Epithelial cell of proximal tubule (primary cell): ENCODE data around the gene GPR15. TPM values are rescaled to one million over a fixed set of nuclear protein-coding genes. Genes with fewer than 3 reads are reported as not detected.
A peak's percentile ranks its signal among the peaks of the same experiment; 100 is the strongest.

Experiments
- DNase-seq: peaks from one replicate; pipeline ENCODE4 v3.0.0-alpha.2; 2011; ENCODE audit warnings: low read depth
- H3K4me3 ChIP-seq: 2 replicates; pipeline ENCODE4 v1.5.1; 2011; ENCODE audit warnings: low read depth, mild to moderate bottlenecking, low read length
- total RNA-seq: library from RNA; depleted of rRNA; stranded (reverse); fragments of >200 nt; gene quantifications from 2 replicates; pipeline ENCODE4 v1.2.3, GENCODE V29; 2015
- TF ChIP-seq, protein P1 (sequence below): conservative IDR thresholded peaks from 2 replicates; pipeline ENCODE4 v1.5.1; 2012; ENCODE audit warnings: low read depth, mild to moderate bottlenecking, low read length

The GPR15 gene
- total RNA-seq, 1 donor from 2014 or later, result not detected

DNA sequence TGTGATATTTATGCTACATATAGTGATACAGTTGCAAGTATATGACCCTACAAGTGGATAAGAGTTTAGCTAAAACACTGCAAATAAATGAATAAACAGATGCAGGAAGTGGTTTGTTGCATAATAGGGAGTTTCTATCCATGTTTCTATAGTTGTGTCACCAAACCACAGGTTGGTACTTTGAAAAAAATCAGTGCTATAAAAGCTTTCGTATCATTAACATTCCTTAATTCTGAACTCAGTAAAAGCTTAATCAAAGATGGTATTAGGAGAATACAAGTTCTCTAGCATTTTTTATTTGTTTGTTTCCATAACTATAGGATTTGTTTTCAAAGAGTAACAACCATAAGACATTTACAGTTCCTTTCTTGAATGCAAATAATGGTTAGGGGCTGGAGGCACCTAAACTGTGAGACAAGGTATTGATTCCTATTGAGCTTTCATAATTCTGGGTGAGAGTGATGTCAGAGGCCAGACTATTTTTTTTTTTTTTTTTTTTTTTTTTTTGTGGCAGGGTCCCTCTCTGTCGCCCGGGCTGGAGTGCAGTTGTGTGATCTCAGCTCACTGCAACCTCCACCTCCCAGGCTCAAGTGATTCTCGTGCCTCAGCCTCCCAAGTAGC is 32.0 kb downstream of the GPR15 start:
- no peak overlapping the region for H3K4me3 ChIP-seq
- peak; percentile 70 for DNase-seq
- TF ChIP-seq, protein P1, sequence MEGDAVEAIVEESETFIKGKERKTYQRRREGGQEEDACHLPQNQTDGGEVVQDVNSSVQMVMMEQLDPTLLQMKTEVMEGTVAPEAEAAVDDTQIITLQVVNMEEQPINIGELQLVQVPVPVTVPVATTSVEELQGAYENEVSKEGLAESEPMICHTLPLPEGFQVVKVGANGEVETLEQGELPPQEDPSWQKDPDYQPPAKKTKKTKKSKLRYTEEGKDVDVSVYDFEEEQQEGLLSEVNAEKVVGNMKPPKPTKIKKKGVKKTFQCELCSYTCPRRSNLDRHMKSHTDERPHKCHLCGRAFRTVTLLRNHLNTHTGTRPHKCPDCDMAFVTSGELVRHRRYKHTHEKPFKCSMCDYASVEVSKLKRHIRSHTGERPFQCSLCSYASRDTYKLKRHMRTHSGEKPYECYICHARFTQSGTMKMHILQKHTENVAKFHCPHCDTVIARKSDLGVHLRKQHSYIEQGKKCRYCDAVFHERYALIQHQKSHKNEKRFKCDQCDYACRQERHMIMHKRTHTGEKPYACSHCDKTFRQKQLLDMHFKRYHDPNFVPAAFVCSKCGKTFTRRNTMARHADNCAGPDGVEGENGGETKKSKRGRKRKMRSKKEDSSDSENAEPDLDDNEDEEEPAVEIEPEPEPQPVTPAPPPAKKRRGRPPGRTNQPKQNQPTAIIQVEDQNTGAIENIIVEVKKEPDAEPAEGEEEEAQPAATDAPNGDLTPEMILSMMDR, result no peak

DNA sequence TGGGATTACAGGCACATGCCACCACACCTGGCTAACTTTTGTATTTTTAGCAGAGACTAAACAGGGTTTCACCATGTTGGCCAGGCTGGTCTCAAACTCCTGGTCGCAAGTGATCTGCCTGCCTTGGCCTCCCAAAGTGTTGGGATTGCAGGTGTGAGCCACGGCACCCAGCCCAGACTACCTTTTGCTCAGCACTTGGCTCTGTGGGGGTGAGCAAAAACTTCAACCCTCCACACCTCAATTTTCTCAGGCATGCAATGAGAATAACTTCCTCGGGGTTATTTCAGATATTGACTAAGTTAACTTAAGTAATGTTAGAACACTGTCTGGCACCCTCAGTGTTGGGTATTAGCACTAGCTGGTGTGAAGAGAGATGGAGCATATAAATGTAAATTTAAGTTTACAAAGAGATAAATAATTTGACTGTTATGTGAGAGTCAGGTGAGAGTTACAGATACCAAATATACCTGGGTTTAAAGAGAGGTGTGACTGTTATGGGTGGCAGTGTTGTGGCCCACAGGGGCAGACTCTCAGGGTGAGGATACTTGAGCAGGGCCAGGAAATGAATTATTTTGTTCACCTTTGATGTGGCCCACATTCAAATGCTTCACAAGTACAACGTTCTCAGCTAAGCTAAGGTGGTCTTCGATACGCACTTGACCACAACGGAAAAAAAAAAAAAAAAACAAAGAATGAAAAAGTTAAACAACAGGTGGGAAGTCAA is 32.7 kb downstream of the GPR15 start:
- no peak for DNase-seq
- H3K4me3 ChIP-seq, result no peak overlapping the region
- TF ChIP-seq, protein P1, result no peak

DNA sequence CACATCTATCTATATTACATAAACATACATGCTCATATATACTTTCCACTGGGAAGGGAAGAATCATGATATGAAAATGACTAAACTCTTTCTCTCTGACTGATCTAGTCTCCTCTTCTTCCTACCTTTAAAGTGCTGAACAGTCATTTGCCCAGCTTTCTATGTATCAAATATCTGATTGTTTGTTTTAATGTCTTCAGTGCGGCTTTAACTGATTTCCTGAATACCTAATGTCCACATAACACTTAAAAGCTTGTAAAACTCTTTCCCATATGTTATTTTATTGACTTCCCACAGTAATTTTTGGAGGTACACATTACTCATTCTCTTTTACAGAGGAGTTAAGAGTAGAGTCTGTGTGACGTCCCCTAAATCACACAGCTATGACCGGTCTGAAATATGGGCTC is 33.5 kb downstream of the GPR15 start:
- TF ChIP-seq, protein P1, result no peak
- H3K4me3 ChIP-seq, result no peak overlapping the region
- DNase-seq, result no peak

GRCh38 chr3:98565843-98566242 is 34.1 kb downstream of the GPR15 start:
- TF ChIP-seq, protein P1, result no peak
- no peak for DNase-seq
- no peak overlapping the region for H3K4me3 ChIP-seq

DNA sequence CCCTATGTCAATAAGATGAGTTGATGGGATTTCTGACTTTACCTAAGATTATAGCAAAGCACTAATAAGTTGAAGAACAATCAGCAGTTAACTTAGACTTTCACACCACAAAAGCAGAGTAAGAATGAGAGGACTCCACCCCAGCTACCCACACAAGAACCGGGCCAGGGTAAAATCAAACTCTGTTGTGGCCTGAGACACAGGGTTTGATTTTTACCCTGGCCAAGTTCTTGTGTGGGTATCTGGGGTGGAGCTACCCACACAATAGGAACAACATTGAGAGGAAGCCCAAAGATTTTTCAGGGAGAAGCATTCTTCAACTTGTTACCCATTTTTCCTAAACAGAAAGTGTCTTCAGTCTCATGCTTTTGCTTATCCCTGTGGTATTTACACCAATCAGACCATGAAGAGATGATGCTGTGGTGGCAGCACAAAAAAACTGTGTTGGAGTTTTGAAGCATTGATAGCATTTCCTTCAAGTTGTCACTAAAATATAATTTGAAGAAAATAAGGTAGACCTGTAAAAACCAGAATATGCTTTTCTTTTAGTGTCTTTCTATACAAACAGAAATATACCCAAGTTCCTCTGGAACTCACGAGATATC is 36.0 kb downstream of the GPR15 start:
- TF ChIP-seq, protein P1, result no peak
- DNase-seq, result no peak
- no peak overlapping the region for H3K4me3 ChIP-seq

DNA sequence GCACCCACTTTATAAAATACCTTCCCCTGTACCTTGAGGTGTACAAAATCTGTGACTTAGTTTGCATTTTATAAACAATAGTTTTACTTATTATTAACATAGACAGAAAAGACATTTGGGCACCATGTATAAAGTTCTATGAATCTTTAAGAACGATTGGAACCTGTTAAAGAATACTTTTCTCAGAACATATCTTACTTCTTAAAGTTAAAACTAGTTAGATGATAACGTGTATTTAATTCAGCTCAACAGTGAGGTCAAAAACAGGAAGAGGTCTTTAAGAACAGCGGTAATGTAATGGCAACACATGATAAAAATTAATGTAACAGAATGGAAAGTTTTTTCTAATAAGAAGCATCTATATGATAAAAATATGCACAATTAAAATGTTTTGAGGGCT is 36.6 kb downstream of the GPR15 start:
- no peak for DNase-seq
- TF ChIP-seq, protein P1, result no peak
- H3K4me3 ChIP-seq, result no peak overlapping the region
